Right cardiac atrium (tissue), 5 donors: Measurements from ENCODE around the gene GPATCH2L. TPM values are rescaled to one million over a fixed set of nuclear protein-coding genes. Genes with fewer than 3 reads are reported as not detected.

ENCODE experiments used
- ATAC-seq, 2 donors: fragments of 200-7000 bp; cut with Tn5 transposase; one replicate each; pipeline versions ENCODE4 v1.8.0 to v1.9.1; 2020; ENCODE audit warnings: moderate library complexity in 2 of 2, mild to moderate bottlenecking in 1 of 2
- DNase-seq, 3 donors: peaks; one replicate each; pipeline ENCODE4 v3.0.0-alpha.2; 2020
- H3K27ac ChIP-seq: one replicate; pipeline ENCODE4 v1.5.1; 2013; ENCODE audit warnings: mild to moderate bottlenecking, low read length, control low read depth, moderate library complexity
- H3K27me3 ChIP-seq: one replicate; pipeline ENCODE4 v1.6.1; 2013; ENCODE audit not compliant: control insufficient read depth, insufficient read depth
- H3K4me1 ChIP-seq: one replicate; pipeline ENCODE4 v1.6.1; 2013; ENCODE audit warnings: low read length; ENCODE audit not compliant: control insufficient read depth, insufficient read depth
- H3K4me3 ChIP-seq: one replicate; pipeline ENCODE4 v1.5.1; 2013; ENCODE audit warnings: low read length, control low read depth
- H3K9me3 ChIP-seq: one replicate; pipeline ENCODE4 v1.6.1; 2013; ENCODE audit warnings: low read length; ENCODE audit not compliant: control insufficient read depth
- WGBS: extraction: QIAGEN DNeasy Blood & Tissue Kit; methylation state at CpG from one replicate; pipeline ENCODE4 v1.1.7; 2013; 5-methylcytosine and 5-hydroxymethylcytosine counted together
- intact Hi-C, 4 donors: fragments of 100-400 bp; cut with DNase I; formaldehyde crosslinking; loops; one replicate each; pipeline versions ENCODE4 v1.11.0 to v1.14.0; 2022 to 2023
- polyA plus RNA-seq: library from polyadenylated mRNA; stranded (reverse); fragments of 200-250 nt; gene quantifications from one replicate; pipeline ENCODE4 v1.2.3, GENCODE V29; 2013
- total RNA-seq, 4 donors: library from RNA; stranded (reverse); fragmentation: NEBNext Ultra II Directional; extraction: Animal tissue kit (Norgen Biotek cat#: 25700); gene quantifications; one replicate each; pipeline ENCODE4 v1.2.1, GENCODE V29; 2021
- donor health status: healthy with polysubstance abuse.
- donor health status: DM: no; HTN: yes; CAD: no.
- donor health status: DM: no; HTN: no; CAD: no.
- donor health status: DM: no; HTN: yes; CAD: no; lungs with severe emphysema.
- donor health status: DM: yes; HTN: yes; CAD: no.

Gene GPATCH2L
- total and polyA plus RNA-seq, 5 donors = 9.7 to 81.4 (median 34.7) TPM

GRCh38 chr14:76138119-76138757, 13.5 kb upstream of the GPATCH2L start:
- H3K27ac ChIP-seq = no peak overlapping the region
- intact Hi-C loops = no loop called here
- DNase-seq (no peak), ATAC-seq (no peak)
- H3K9me3 ChIP-seq = no peaks in the 10 kb centered on the region
- 5% methylated on average over 24 of the region's 24 CpGs for WGBS
- H3K27me3 ChIP-seq = no peaks in the 10 kb centered on the region
- H3K4me1 ChIP-seq = no peaks in the 10 kb centered on the region
- peak overlapping the region; percentile 45 for H3K4me3 ChIP-seq

- Histone ChIP-seq H3K4me1 (no peaks in the 10 kb centered on the region), H3K27me3 (no peaks in the 10 kb centered on the region), H3K9me3 (no peaks in the 10 kb centered on the region), H3K27ac (no peak overlapping the region), H3K4me3 (peak overlapping the region; percentile 45)
- DNase-seq (no peak), ATAC-seq (peak; percentile 57 to 60)
- 11% methylated on average over 50 of the region's 50 CpGs for WGBS
- intact Hi-C loops = no loop called here
Measured at GRCh38 chr14:76138758-76139723, 12.7 kb upstream of the GPATCH2L start.

GRCh38 chr14:76143642-76144041, 8.1 kb upstream of the GPATCH2L start:
- no peak overlapping the region for H3K27ac ChIP-seq
- WGBS = 66% methylated on average over 2 of the region's 2 CpGs
- no peaks in the 10 kb centered on the region for H3K27me3 ChIP-seq
- ATAC-seq (no peak), DNase-seq (no peak)
- H3K4me1 ChIP-seq = no peaks in the 10 kb centered on the region
- intact Hi-C loops = no loop called here
- no peaks in the 10 kb centered on the region for H3K9me3 ChIP-seq
- H3K4me3 ChIP-seq = no peak overlapping the region

GRCh38 chr14:76146976-76147375, 4.7 kb upstream of the GPATCH2L start:
- H3K27ac ChIP-seq = no peak overlapping the region
- DNase-seq (no peak), ATAC-seq (no peak)
- intact Hi-C loops = no loop called here
- H3K27me3 ChIP-seq = no peaks in the 10 kb centered on the region
- no peak overlapping the region for H3K4me3 ChIP-seq
- no peaks in the 10 kb centered on the region for H3K4me1 ChIP-seq
- no peaks in the 10 kb centered on the region for H3K9me3 ChIP-seq

- no peak for ATAC-seq
- intact Hi-C loops = no loop called here
- Histone ChIP-seq H3K27ac (no peak overlapping the region), H3K9me3 (no peaks in the 10 kb centered on the region), H3K4me3 (no peak overlapping the region), H3K27me3 (no peaks in the 10 kb centered on the region), H3K4me1 (peaks cover 3% of the 10 kb centered on the region)
- 79% methylated on average over 2 of the region's 2 CpGs for WGBS
- no peak for DNase-seq
Measured at GRCh38 chr14:76149196-76149595, 2.5 kb upstream of the GPATCH2L start.

- WGBS = 2% methylated on average over 17 of the region's 17 CpGs
- Histone ChIP-seq H3K4me1 (peaks cover 8% of the 10 kb centered on the region), H3K9me3 (no peaks in the 10 kb centered on the region), H3K27ac (peak overlapping the region; percentile 94), H3K27me3 (no peaks in the 10 kb centered on the region), H3K4me3 (peak overlapping the region; percentile 98)
- intact Hi-C loops = no loop called here
- DNase-seq = peak; percentile 76 to 80 (median 76)
- ATAC-seq = peak; percentile 86 to 94
Measured at GRCh38 chr14:76152333-76152681, 585 bp downstream of the GPATCH2L start.

- ATAC-seq = no peak
- H3K27ac ChIP-seq = no peak overlapping the region
- no peak overlapping the region for H3K4me3 ChIP-seq
- H3K27me3 ChIP-seq = no peaks in the 10 kb centered on the region
- peaks cover 8% of the 10 kb centered on the region for H3K4me1 ChIP-seq
- 69% methylated on average over 1 of the region's 1 CpG for WGBS
- intact Hi-C loops = no loop called here
- no peaks in the 10 kb centered on the region for H3K9me3 ChIP-seq
- no peak for DNase-seq
Measured at GRCh38 chr14:76153919-76154318, 2.2 kb downstream of the GPATCH2L start.

- no peak overlapping the region for H3K27ac ChIP-seq
Measured at GRCh38 chr14:76154539-76155126, 2.9 kb downstream of the GPATCH2L start.

GRCh38 chr14:76163668-76164363, 12.1 kb downstream of the GPATCH2L start:
- intact Hi-C loops = no loop called here
- no peak overlapping the region for H3K4me3 ChIP-seq
- DNase-seq (no peak), ATAC-seq (peak; percentile 85 to 87)
- H3K9me3 ChIP-seq = no peaks in the 10 kb centered on the region
- no peaks in the 10 kb centered on the region for H3K27me3 ChIP-seq
- H3K4me1 ChIP-seq = peaks cover 10% of the 10 kb centered on the region
- H3K27ac ChIP-seq = peak overlapping the region; percentile 98
- 69% methylated on average over 8 of the region's 8 CpGs for WGBS

More at GRCh38 chr14:76154539-76155126, 2.9 kb downstream of the GPATCH2L start:
- 87% methylated on average over 11 of the region's 11 CpGs for whole genome bisulfite sequencing
- no peak overlapping the region for H3K4me3 ChIP-seq
- no peaks in the 10 kb centered on the region for H3K9me3 ChIP-seq
- ATAC-seq = no peak
- H3K4me1 ChIP-seq = peaks cover 8% of the 10 kb centered on the region
- DNase-seq = no peak
- intact Hi-C loops = no loop called here
- no peaks in the 10 kb centered on the region for H3K27me3 ChIP-seq

- Histone ChIP-seq H3K4me3 (no peak overlapping the region), H3K27ac (no peak overlapping the region), H3K4me1 (peaks cover 10% of the 10 kb centered on the region), H3K9me3 (no peaks in the 10 kb centered on the region), H3K27me3 (no peaks in the 10 kb centered on the region)
- ATAC-seq (peak; percentile 13 to 52), DNase-seq (no peak)
- 77% methylated on average over 3 of the region's 3 CpGs for WGBS
- intact Hi-C loops = no loop called here
Measured at GRCh38 chr14:76168531-76168930, 16.8 kb downstream of the GPATCH2L start.
